ENCODE data around the gene NOTCH3.

DNA sequence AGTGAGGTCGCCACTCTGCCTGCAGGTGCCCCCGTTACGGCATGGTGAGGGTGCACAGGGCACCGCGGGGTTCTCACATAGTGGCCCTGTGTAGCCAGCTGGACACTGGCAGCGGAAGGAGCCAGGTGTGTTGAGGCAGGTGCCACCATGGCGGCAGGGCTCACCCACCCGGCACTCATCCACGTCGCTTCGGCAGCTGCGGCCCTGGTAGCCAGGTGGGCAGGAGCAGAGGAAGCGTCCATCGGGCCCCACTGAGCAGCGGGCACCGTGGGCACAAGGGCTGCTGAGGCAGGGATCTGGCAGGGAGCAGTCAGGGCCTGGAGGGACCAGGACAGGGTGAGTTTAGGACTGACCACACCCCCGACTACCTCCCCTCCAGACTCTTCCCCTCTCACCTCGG lies 8.8 kb downstream of the NOTCH3 start:
- TF ChIP-seq, protein P1, sequence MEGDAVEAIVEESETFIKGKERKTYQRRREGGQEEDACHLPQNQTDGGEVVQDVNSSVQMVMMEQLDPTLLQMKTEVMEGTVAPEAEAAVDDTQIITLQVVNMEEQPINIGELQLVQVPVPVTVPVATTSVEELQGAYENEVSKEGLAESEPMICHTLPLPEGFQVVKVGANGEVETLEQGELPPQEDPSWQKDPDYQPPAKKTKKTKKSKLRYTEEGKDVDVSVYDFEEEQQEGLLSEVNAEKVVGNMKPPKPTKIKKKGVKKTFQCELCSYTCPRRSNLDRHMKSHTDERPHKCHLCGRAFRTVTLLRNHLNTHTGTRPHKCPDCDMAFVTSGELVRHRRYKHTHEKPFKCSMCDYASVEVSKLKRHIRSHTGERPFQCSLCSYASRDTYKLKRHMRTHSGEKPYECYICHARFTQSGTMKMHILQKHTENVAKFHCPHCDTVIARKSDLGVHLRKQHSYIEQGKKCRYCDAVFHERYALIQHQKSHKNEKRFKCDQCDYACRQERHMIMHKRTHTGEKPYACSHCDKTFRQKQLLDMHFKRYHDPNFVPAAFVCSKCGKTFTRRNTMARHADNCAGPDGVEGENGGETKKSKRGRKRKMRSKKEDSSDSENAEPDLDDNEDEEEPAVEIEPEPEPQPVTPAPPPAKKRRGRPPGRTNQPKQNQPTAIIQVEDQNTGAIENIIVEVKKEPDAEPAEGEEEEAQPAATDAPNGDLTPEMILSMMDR (IDR thresholded peaks at IDR 0.05), result no peak
- TF ChIP-seq, protein P2, sequence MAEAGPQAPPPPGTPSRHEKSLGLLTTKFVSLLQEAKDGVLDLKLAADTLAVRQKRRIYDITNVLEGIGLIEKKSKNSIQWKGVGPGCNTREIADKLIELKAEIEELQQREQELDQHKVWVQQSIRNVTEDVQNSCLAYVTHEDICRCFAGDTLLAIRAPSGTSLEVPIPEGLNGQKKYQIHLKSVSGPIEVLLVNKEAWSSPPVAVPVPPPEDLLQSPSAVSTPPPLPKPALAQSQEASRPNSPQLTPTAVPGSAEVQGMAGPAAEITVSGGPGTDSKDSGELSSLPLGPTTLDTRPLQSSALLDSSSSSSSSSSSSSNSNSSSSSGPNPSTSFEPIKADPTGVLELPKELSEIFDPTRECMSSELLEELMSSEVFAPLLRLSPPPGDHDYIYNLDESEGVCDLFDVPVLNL (CRISPR knock-in tag; IDR thresholded peaks at IDR 0.05; ENCODE audit: borderline replicate concordance, low read depth), result no peak
- no peak for TF ChIP-seq ZBTB21 (CRISPR knock-in tag; IDR thresholded peaks at IDR 0.05; ENCODE audit: borderline replicate concordance)
- TF ChIP-seq, protein P3, sequence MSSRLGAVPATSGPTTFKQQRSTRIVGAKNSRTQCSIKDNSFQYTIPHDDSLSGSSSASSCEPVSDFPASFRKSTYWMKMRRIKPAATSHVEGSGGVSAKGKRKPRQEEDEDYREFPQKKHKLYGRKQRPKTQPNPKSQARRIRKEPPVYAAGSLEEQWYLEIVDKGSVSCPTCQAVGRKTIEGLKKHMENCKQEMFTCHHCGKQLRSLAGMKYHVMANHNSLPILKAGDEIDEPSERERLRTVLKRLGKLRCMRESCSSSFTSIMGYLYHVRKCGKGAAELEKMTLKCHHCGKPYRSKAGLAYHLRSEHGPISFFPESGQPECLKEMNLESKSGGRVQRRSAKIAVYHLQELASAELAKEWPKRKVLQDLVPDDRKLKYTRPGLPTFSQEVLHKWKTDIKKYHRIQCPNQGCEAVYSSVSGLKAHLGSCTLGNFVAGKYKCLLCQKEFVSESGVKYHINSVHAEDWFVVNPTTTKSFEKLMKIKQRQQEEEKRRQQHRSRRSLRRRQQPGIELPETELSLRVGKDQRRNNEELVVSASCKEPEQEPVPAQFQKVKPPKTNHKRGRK (CRISPR knock-in tag; IDR thresholded peaks at IDR 0.05; ENCODE audit: borderline replicate concordance), result no peak
- TF ChIP-seq, protein P4, sequence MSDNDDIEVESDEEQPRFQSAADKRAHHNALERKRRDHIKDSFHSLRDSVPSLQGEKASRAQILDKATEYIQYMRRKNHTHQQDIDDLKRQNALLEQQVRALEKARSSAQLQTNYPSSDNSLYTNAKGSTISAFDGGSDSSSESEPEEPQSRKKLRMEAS (CRISPR knock-in tag; IDR thresholded peaks at IDR 0.05), result no peak
- TF ChIP-seq SMAD3 (CRISPR knock-in tag; IDR thresholded peaks at IDR 0.05; ENCODE audit: borderline replicate concordance), result no peak
- no peak for TF ChIP-seq ETV6 (CRISPR knock-in tag; IDR thresholded peaks at IDR 0.05)

All from WTC11 (cell line).